BLaER1 treated with 17β-estradiol and CSF1 and Interleukin-3, amounts not matched to agents 10 nM and 100 nM (cell line): ENCODE data around the gene NLN.
"Not testable (repeated sequence)": the region's sequence is repeated elsewhere in the genome, so short reads cannot be mapped to it uniquely, and the experiment has no call there.

Experiments
- H3K27ac ChIP-seq, 11 experiments: shearing (Covaris generic); formaldehyde crosslinking; 2 replicates each; pipeline ENCODE4 v1.8.1; 2022
- H3K27me3 ChIP-seq, 11 experiments: shearing (Covaris generic); formaldehyde crosslinking; 2 replicates each; pipeline ENCODE4 v1.8.1; 2022
- H3K36me3 ChIP-seq, 11 experiments: shearing (Covaris generic); formaldehyde crosslinking; 2 replicates each; pipeline ENCODE4 v1.8.1; 2022
- H3K4me1 ChIP-seq, 10 experiments: shearing (Covaris generic); formaldehyde crosslinking; 2 replicates each; pipeline ENCODE4 v1.8.1; 2022
- H3K4me2 ChIP-seq, 11 experiments: shearing (Covaris generic); formaldehyde crosslinking; 2 replicates each; pipeline ENCODE4 v1.8.1; 2022
- H3K4me3 ChIP-seq, 10 experiments: shearing (Covaris generic); formaldehyde crosslinking; 2 replicates each; pipeline ENCODE4 v1.8.1; 2022
- H3K9ac ChIP-seq, 11 experiments: shearing (Covaris generic); formaldehyde crosslinking; 2 replicates each; pipeline ENCODE4 v1.8.1; 2022
- H3K9me3 ChIP-seq, 11 experiments: shearing (Covaris generic); formaldehyde crosslinking; replicated peaks in 1 of 11; 2 replicates each; pipeline ENCODE4 v1.8.1; 2022
- H4K20me1 ChIP-seq, 11 experiments: shearing (Covaris generic); formaldehyde crosslinking; 2 replicates each; pipeline ENCODE4 v1.8.1; 2022
- Cebpa-rat ChIP-seq, 11 experiments: shearing (Covaris generic); IDR thresholded peaks; 2 replicates each; pipeline ENCODE4 v1.8.1; 2022

Gene NLN

GRCh38 chr5:65830856-65831255 lies 108.9 kb downstream of the NLN start:
- Histone ChIP-seq H3K9me3 (no peaks in the 10 kb centered on the region), H3K9ac (no peak overlapping the region), H3K4me3 (no peak overlapping the region), H3K27me3 (no peaks in the 10 kb centered on the region), H4K20me1 (peaks cover 0 to 69% (median 0%) of the 10 kb centered on the region in 11 experiments; a peak in 3 of 22 replicates), H3K4me1 (peaks cover 2 to 15% (median 8%) of the 10 kb centered on the region in 10 experiments), H3K4me2 (peak overlapping the region in 3 of 11 experiments; percentile 5 to 22 (median 12); a peak in 4 of 22 replicates), H3K36me3 (peaks cover 0 to 54% (median 5%) of the 10 kb centered on the region in 11 experiments; a peak in 13 of 22 replicates), H3K27ac (no peak overlapping the region)
- TF ChIP-seq Cebpa-rat (IDR thresholded peaks at IDR 0.05), result no peak

GRCh38 chr5:65831276-65831675 lies 109.3 kb downstream of the NLN start:
- no peaks in the 10 kb centered on the region for H3K9me3 ChIP-seq
- H3K9ac ChIP-seq, result no peak overlapping the region
- H3K36me3 ChIP-seq, result peaks cover 0 to 49% (median 5%) of the 10 kb centered on the region in 11 experiments; a peak in 13 of 22 replicates
- H4K20me1 ChIP-seq, result peaks cover 0 to 65% (median 0%) of the 10 kb centered on the region in 11 experiments; a peak in 3 of 22 replicates
- H3K4me2 ChIP-seq, result peak overlapping the region in 3 of 11 experiments; percentile 5 to 22 (median 12); a peak in 4 of 22 replicates
- no peak overlapping the region for H3K4me3 ChIP-seq
- TF ChIP-seq Cebpa-rat (IDR thresholded peaks at IDR 0.05), result no peak
- peaks cover 0 to 11% (median 4%) of the 10 kb centered on the region in 10 experiments; a peak in 15 of 20 replicates for H3K4me1 ChIP-seq
- no peak overlapping the region for H3K27ac ChIP-seq
- H3K27me3 ChIP-seq, result no peaks in the 10 kb centered on the region

DNA sequence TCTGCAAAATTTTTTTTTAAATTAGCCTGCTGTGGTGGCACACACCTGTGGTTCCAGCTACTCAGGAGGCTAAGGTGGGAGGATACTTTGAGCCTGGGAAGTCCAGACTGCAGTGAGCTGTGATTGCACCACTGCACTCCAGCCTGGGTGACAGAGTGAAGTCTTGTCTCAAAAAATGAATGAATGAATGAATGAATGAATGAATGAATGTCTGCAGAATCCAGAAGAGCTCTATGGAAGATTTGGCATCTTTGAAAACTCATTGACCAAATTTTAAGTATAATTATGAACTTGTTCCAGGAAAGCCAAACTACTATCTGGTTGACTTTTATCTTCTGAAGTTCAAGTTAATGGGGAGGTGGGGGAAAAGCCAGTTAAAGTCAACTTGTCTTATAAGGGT lies 110.1 kb downstream of the NLN start:
- H4K20me1 ChIP-seq, result peaks cover 0 to 56% (median 0%) of the 10 kb centered on the region in 11 experiments; a peak in 3 of 22 replicates
- no peak overlapping the region for H3K27ac ChIP-seq
- no peaks in the 10 kb centered on the region for H3K27me3 ChIP-seq
- H3K9me3 ChIP-seq, result no peaks in the 10 kb centered on the region
- TF ChIP-seq Cebpa-rat (IDR thresholded peaks at IDR 0.05), result no peak
- no peak overlapping the region for H3K4me3 ChIP-seq
- no peak overlapping the region for H3K9ac ChIP-seq
- peaks cover 0 to 7% (median 0%) of the 10 kb centered on the region in 10 experiments; a peak in 2 of 20 replicates for H3K4me1 ChIP-seq
- peaks cover 0 to 41% (median 0%) of the 10 kb centered on the region in 11 experiments; a peak in 11 of 22 replicates for H3K36me3 ChIP-seq
- no peak overlapping the region for H3K4me2 ChIP-seq

DNA sequence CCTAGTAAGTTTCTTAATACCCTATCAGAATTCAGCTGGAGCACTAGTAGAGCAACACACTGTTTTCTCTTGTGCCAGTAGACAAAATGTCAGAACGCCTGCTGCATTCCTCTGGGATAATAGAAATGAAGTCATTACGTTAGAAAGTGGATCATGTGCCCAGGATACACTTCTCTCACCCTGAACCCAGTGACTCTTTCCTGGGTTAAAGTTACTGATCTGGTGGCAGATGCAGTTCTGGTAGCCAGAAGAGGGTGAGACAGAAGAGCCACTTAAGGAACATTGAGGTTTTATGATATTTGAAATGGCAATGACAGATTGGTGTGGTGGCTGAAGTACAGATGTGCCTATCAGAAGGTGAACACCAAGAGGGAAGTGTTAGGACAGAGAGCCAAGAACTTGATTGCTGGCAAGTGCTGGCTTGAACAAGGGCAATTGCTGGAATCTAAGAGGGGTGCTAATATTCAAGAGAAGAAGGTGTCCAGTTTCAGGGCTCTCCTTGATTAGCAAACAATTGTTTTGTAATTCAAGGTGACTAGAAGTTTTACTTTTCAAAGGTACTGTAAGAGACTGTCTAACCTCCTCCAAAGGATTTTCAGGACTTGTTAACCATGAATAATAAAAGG lies 110.7 kb downstream of the NLN start:
- Histone ChIP-seq H3K9me3 (no peaks in the 10 kb centered on the region), H3K4me1 (peaks cover 0 to 7% (median 0%) of the 10 kb centered on the region in 10 experiments; a peak in 2 of 20 replicates), H3K36me3 (peaks cover 0 to 35% (median 0%) of the 10 kb centered on the region in 11 experiments; a peak in 7 of 22 replicates), H3K9ac (no peak overlapping the region), H3K27ac (no peak overlapping the region), H4K20me1 (peaks cover 0 to 51% (median 0%) of the 10 kb centered on the region in 11 experiments; a peak in 3 of 22 replicates), H3K4me2 (no peak overlapping the region), H3K27me3 (no peaks in the 10 kb centered on the region), H3K4me3 (no peak overlapping the region)
- no peak for TF ChIP-seq Cebpa-rat (IDR thresholded peaks at IDR 0.05)

GRCh38 chr5:65833780-65834179 lies 111.8 kb downstream of the NLN start:
- Histone ChIP-seq H3K36me3 (peaks cover 0 to 24% (median 0%) of the 10 kb centered on the region in 11 experiments; a peak in 5 of 22 replicates), H4K20me1 (peaks cover 0 to 41% (median 0%) of the 10 kb centered on the region in 11 experiments; a peak in 3 of 22 replicates), H3K4me2 (no peak overlapping the region), H3K4me3 (no peak overlapping the region), H3K27me3 (no peaks in the 10 kb centered on the region), H3K9ac (no peak overlapping the region), H3K4me1 (peaks cover 0 to 7% (median 0%) of the 10 kb centered on the region in 10 experiments; a peak in 2 of 20 replicates), H3K27ac (no peak overlapping the region), H3K9me3 (no peaks in the 10 kb centered on the region)
- TF ChIP-seq Cebpa-rat (IDR thresholded peaks at IDR 0.05), result no peak

DNA sequence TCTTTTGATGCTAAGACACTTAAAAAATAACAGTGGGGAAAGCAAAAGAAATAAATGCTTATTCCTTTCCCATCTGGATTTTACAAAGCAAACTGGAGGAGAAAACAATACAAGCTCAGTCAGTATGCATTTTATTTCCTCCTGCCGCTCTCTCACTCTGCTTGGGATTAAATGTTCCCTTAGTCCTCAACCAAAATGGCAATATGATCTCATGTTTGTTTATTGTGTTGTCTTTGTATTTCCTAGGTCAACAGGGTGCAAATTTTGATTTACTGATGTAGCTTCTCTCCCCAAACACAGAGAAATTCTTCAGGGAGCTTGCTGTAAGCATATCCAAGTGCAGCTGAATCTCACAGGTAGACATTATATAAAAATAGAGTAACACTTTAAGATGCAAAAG lies 112.3 kb downstream of the NLN start:
- peaks cover 0 to 36% (median 0%) of the 10 kb centered on the region in 11 experiments; a peak in 3 of 22 replicates for H4K20me1 ChIP-seq
- TF ChIP-seq Cebpa-rat (IDR thresholded peaks at IDR 0.05), result no peak
- H3K4me2 ChIP-seq, result no peak overlapping the region
- H3K9me3 ChIP-seq, result no peaks in the 10 kb centered on the region
- no peak overlapping the region for H3K9ac ChIP-seq
- H3K4me1 ChIP-seq, result peaks cover 0 to 7% (median 0%) of the 10 kb centered on the region in 10 experiments; a peak in 2 of 20 replicates
- H3K4me3 ChIP-seq, result no peak overlapping the region
- peaks cover 0 to 24% (median 0%) of the 10 kb centered on the region in 11 experiments; a peak in 5 of 22 replicates for H3K36me3 ChIP-seq
- H3K27me3 ChIP-seq, result no peaks in the 10 kb centered on the region
- H3K27ac ChIP-seq, result no peak overlapping the region

DNA sequence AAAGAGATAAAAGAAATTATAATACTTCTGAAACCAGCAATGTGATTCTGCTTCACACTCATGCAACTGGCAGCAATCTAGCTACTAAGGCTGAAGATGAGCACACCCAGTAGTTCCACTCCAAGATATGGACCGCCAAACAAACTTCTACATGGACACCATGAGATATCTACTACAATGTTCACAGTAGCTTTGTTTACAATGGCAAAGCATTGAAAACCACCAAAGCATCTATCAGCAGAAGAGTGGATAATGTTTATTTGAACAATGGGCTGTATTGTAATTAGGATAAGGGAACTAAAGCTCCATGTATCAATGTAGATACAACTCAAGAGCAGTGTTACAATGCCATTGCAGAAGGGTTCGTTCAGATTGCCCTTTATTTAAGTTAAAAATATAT lies 113.2 kb downstream of the NLN start:
- TF ChIP-seq Cebpa-rat (IDR thresholded peaks at IDR 0.05), result no peak
- no peak overlapping the region for H3K4me2 ChIP-seq
- peaks cover 0 to 7% (median 0%) of the 10 kb centered on the region in 10 experiments; a peak in 6 of 20 replicates for H3K4me1 ChIP-seq
- no peaks in the 10 kb centered on the region for H3K9me3 ChIP-seq
- H4K20me1 ChIP-seq, result peaks cover 0 to 27% (median 0%) of the 10 kb centered on the region in 11 experiments; a peak in 3 of 22 replicates
- no peak overlapping the region for H3K9ac ChIP-seq
- no peak overlapping the region for H3K4me3 ChIP-seq
- H3K27ac ChIP-seq, result no peak overlapping the region
- H3K36me3 ChIP-seq, result peaks cover 0 to 16% (median 0%) of the 10 kb centered on the region in 11 experiments; a peak in 4 of 22 replicates
- H3K27me3 ChIP-seq, result no peaks in the 10 kb centered on the region

DNA sequence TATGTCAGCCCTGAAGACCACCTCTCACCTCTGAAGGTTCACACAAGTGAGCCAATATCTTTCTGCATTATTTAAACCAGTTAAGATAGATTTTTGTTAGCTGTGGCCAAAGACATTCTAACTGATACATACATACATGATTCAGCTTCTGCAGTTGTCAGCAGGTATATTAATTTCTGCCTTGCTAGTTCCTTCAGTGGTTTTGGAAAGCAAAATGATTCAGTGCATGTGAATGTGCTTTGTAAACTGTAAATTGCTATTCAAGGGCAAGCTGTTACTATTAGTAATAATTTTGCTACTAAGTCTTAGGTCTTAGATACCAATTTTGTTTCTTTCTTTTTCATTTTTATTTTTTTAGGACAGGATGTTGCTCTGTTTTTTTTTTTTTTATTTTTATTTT lies 115.1 kb downstream of the NLN start:
- TF ChIP-seq Cebpa-rat (IDR thresholded peaks at IDR 0.05), result no peak

DNA sequence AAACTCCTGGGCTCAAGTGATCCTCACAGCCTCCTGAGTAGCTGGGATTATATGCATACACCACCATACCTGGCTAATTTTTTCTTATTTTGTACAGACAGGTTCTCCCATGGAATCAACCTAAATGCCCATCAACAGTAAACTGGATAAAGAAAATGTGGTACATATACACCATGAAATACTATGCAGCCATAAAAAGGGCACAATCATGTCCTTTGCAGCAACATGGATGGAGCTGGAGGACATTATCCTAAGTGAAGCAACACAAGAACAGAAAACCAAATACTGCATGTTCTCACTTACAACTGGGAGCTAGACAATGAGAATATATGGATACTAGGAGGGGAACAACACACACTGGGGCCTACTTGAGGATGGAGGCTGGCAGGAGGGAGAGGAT lies 117.2 kb downstream of the NLN start:
- peaks cover 0 to 11% (median 0%) of the 10 kb centered on the region in 11 experiments; a peak in 4 of 22 replicates for H3K36me3 ChIP-seq
- H3K4me3 ChIP-seq, H3K27me3 ChIP-seq, H4K20me1 ChIP-seq, H3K4me1 ChIP-seq, H3K9ac ChIP-seq, H3K4me2 ChIP-seq, H3K27ac ChIP-seq, H3K9me3 ChIP-seq: not testable (repeated sequence)

More for the DNA sequence above, 115.1 kb downstream of the NLN start:
- peaks cover 0 to 11% (median 0%) of the 10 kb centered on the region in 11 experiments; a peak in 4 of 22 replicates for H3K36me3 ChIP-seq
- peaks cover 0 to 11% (median 0%) of the 10 kb centered on the region in 11 experiments; a peak in 3 of 22 replicates for H4K20me1 ChIP-seq
- H3K4me3 ChIP-seq, result no peak overlapping the region
- H3K4me1 ChIP-seq, result peaks cover 0 to 7% (median 0%) of the 10 kb centered on the region in 10 experiments; a peak in 4 of 20 replicates
- H3K9me3 ChIP-seq, result no peaks in the 10 kb centered on the region
- H3K27ac ChIP-seq, result no peak overlapping the region
- H3K9ac ChIP-seq, result no peak overlapping the region
- H3K27me3 ChIP-seq, result no peaks in the 10 kb centered on the region
- H3K4me2 ChIP-seq, result no peak overlapping the region
